H1 (cell line): ENCODE data around the gene TNN. TPM values are rescaled to one million over a fixed set of nuclear protein-coding genes. Genes with fewer than 3 reads are reported as not detected.

Experiments
- CTCF ChIA-PET: fragments of 300-600 bp; sonication (Branson Sonifier 250); formaldehyde crosslinking; loops from one replicate; lab custom pipeline; 2021; ENCODE audit not compliant: partially characterized antibody; lab: Charles Lee
- POLR2A ChIA-PET: fragments of 300-600 bp; sonication (Branson Sonifier 250); formaldehyde crosslinking; loops from one replicate; lab custom pipeline; 2021; ENCODE audit warnings: inconsistent platforms; ENCODE audit not compliant: partially characterized antibody; lab: Charles Lee
- DNase-seq, 2 experiments: peaks; one replicate each; pipeline versions ENCODE4 v3.0.0 to v3.0.0-alpha.2; 2010 to 2022; ENCODE audit warnings: low spot score in 2 of 2, low read depth in 1 of 2, mixed read lengths in 1 of 2
- FAIRE-seq: peaks from 2 replicates; lab custom pipeline; 2011; peaks lifted over from hg19 to GRCh38; lab: Jason Lieb, UNC
- H2AFZ ChIP-seq: 2 replicates; pipeline ENCODE4 v1.8.1; 2012; ENCODE audit warnings: low read length, inconsistent platforms
- H2AK5ac ChIP-seq: 2 replicates; pipeline ENCODE4 v1.6.1; 2013; ENCODE audit warnings: low read depth, low read length
- H2BK120ac ChIP-seq: replicated peaks from 2 replicates; pipeline ENCODE3; 2013; ENCODE audit warnings: low read depth, low read length, inconsistent platforms
- H2BK12ac ChIP-seq: 2 replicates; pipeline ENCODE4 v1.6.1; 2013; ENCODE audit warnings: low read depth, low read length
- H2BK15ac ChIP-seq: 2 replicates; pipeline ENCODE4 v1.6.1; 2013; ENCODE audit warnings: low read length
- H2BK20ac ChIP-seq: 2 replicates; pipeline ENCODE4 v1.6.1; 2013; ENCODE audit warnings: low read length
- H2BK5ac ChIP-seq: 2 replicates; pipeline ENCODE4 v1.6.1; 2013; ENCODE audit warnings: low read depth, low read length
- H3K14ac ChIP-seq: 2 replicates; pipeline ENCODE4 v1.6.1; 2013; ENCODE audit warnings: inconsistent platforms; ENCODE audit not compliant: insufficient read length
- H3K18ac ChIP-seq: 2 replicates; pipeline ENCODE4 v1.6.1; 2013; ENCODE audit warnings: low read length; ENCODE audit errors: extremely low read depth
- H3K23ac ChIP-seq: 2 replicates; pipeline ENCODE4 v1.6.1; 2013; ENCODE audit warnings: inconsistent platforms; ENCODE audit not compliant: insufficient read length
- H3K23me2 ChIP-seq: 2 replicates; pipeline ENCODE4 v1.6.1; 2013; ENCODE audit warnings: low read depth, low read length
- H3K27ac ChIP-seq: 2 replicates; pipeline ENCODE4 v1.6.1; 2011; ENCODE audit warnings: low read depth, low read length, inconsistent platforms
- H3K27me3 ChIP-seq, 4 experiments: replicated peaks in 1 of 4; 1 replicate in 1 of 4; 2 replicates in 3 of 4; pipeline versions ENCODE4 v1.6.1 to v1.8.1; 2011 to 2013; ENCODE audit warnings: low read length in 3 of 4, mild to moderate bottlenecking in 3 of 4, inconsistent platforms in 2 of 4, mixed read lengths in 2 of 4, moderate library complexity in 1 of 4; ENCODE audit not compliant: control insufficient read depth in 3 of 4, insufficient read depth in 3 of 4; ENCODE audit errors: extremely low read depth in 1 of 4
- H3K36me3 ChIP-seq, 4 experiments: 2 replicates each; pipeline versions ENCODE4 v1.6.1 to v1.8.1; 2011 to 2013; ENCODE audit warnings: mild to moderate bottlenecking in 4 of 4, low read length in 3 of 4, moderate library complexity in 2 of 4, control low read depth in 1 of 4, inconsistent platforms in 1 of 4; ENCODE audit not compliant: insufficient read depth in 4 of 4, control insufficient read depth in 2 of 4
- H3K4ac ChIP-seq: replicated peaks from 2 replicates; pipeline ENCODE3; 2013; ENCODE audit warnings: low read length, low read depth, mixed read lengths, inconsistent platforms; ENCODE audit not compliant: insufficient read length
- H3K4me1 ChIP-seq, 4 experiments: replicated peaks in 1 of 4; 1 replicate in 1 of 4; 2 replicates in 3 of 4; pipeline versions ENCODE4 v1.6.1 to v1.8.1; 2011 to 2013; ENCODE audit warnings: low read length in 3 of 4, inconsistent platforms in 2 of 4, mixed read lengths in 1 of 4; ENCODE audit not compliant: insufficient read depth in 4 of 4, control insufficient read depth in 3 of 4
- H3K4me2 ChIP-seq, 2 experiments: 2 replicates each; pipeline versions ENCODE4 v1.6.1 to v1.8.1; 2011 to 2013; ENCODE audit warnings: low read depth in 2 of 2, low read length in 2 of 2, control low read depth in 1 of 2, inconsistent platforms in 1 of 2, mild to moderate bottlenecking in 1 of 2; ENCODE audit not compliant: insufficient read depth in 1 of 2
- H3K4me3 ChIP-seq, 4 experiments: fragments of 200-600, 300-600 bp in 1 of 4; sonication (generic), shearing (Covaris generic), sonication (Bioruptor Twin) in 1 of 4; 2 replicates each; pipeline versions ENCODE4 v1.5.1 to v1.8.1; 2011 to 2016; ENCODE audit warnings: low read length in 4 of 4, low read depth in 3 of 4, control low read depth in 2 of 4, inconsistent platforms in 2 of 4, mild to moderate bottlenecking in 2 of 4, mixed read lengths in 1 of 4, moderate library complexity in 1 of 4; ENCODE audit not compliant: insufficient read depth in 2 of 4; ENCODE audit errors: extremely low read depth in 1 of 4
- H3K56ac ChIP-seq: replicated peaks from 2 replicates; pipeline ENCODE3; 2013; ENCODE audit warnings: low read depth, mild to moderate bottlenecking, mixed read lengths, low read length, inconsistent platforms; ENCODE audit not compliant: insufficient read length
- H3K79me1 ChIP-seq: 2 replicates; pipeline ENCODE4 v1.6.1; 2013; ENCODE audit warnings: low read depth, low read length, control low read depth
- H3K79me2 ChIP-seq, 2 experiments: 2 replicates each; pipeline versions ENCODE4 v1.6.1 to v1.8.1; 2012 to 2013; ENCODE audit warnings: low read length in 2 of 2, mild to moderate bottlenecking in 2 of 2, inconsistent platforms in 1 of 2; ENCODE audit not compliant: insufficient read depth in 2 of 2, control insufficient read depth in 1 of 2
- H3K9ac ChIP-seq, 4 experiments: replicated peaks in 1 of 4; 1 replicate in 1 of 4; 2 replicates in 3 of 4; pipeline versions ENCODE4 v1.6.1 to v1.8.1; 2011 to 2013; ENCODE audit warnings: low read depth in 3 of 4, low read length in 3 of 4, control low read depth in 2 of 4, mild to moderate bottlenecking in 2 of 4, moderate library complexity in 2 of 4, inconsistent platforms in 1 of 4; ENCODE audit errors: extremely low read depth in 1 of 4
- H3K9me3 ChIP-seq, 2 experiments: 2 replicates each; pipeline versions ENCODE4 v1.6.1 to v1.8.1; 2012 to 2013; ENCODE audit warnings: mild to moderate bottlenecking in 2 of 2, moderate library complexity in 2 of 2, control low read depth in 1 of 2, inconsistent platforms in 1 of 2, low read depth in 1 of 2, low read length in 1 of 2, mixed read lengths in 1 of 2; ENCODE audit not compliant: insufficient read depth in 2 of 2
- H4K20me1 ChIP-seq, 2 experiments: replicated peaks in 1 of 2; 2 replicates each; pipeline versions ENCODE3 to v1.8.1; 2011 to 2013; ENCODE audit warnings: inconsistent platforms in 2 of 2, low read length in 2 of 2, mild to moderate bottlenecking in 1 of 2; ENCODE audit not compliant: insufficient read depth in 2 of 2, control insufficient read depth in 1 of 2
- H4K5ac ChIP-seq: 2 replicates; pipeline ENCODE4 v1.6.1; 2013; ENCODE audit warnings: low read length, low read depth, mixed read lengths, inconsistent platforms; ENCODE audit not compliant: insufficient read length
- H4K8ac ChIP-seq: 2 replicates; pipeline ENCODE4 v1.8.0; 2013; ENCODE audit warnings: mild to moderate bottlenecking, moderate library complexity, low read length, inconsistent platforms; ENCODE audit not compliant: insufficient read depth; ENCODE audit errors: extremely low read depth
- H4K91ac ChIP-seq: replicated peaks from 2 replicates; pipeline ENCODE3; 2013; ENCODE audit warnings: low read length, mixed read lengths, inconsistent platforms; ENCODE audit not compliant: insufficient read length
- HDAC6 ChIP-seq: IDR thresholded peaks from one replicate; pipeline ENCODE4 v1.7.1; 2012; ENCODE audit warnings: low read depth, mild to moderate bottlenecking, inconsistent platforms, low read length, moderate library complexity
- KDM1A ChIP-seq: fragments of 200-600, 300-600 bp; sonication (generic); IDR thresholded peaks from 2 replicates; pipeline ENCODE4 v1.7.1; 2016; ENCODE audit warnings: mild to moderate bottlenecking, low read length, borderline replicate concordance
- WGBS, 2 experiments: shearing (Covaris generic) in 1 of 2; methylation state at CpG; one replicate each; pipeline versions ENCODE4 v1.1.6 to v1.1.7; 2013 to 2015; ENCODE audit warnings: low lambda C conversion rate in 2 of 2, mixed read lengths in 2 of 2, inconsistent platforms in 1 of 2, low coverage in 1 of 2, missing lambda C conversion rate in 1 of 2; ENCODE audit not compliant: insufficient replicate concordance in 2 of 2, insufficient coverage in 1 of 2, insufficient read length in 1 of 2; ENCODE audit errors: extremely low coverage in 1 of 2, missing lambda C conversion rate in 1 of 2; 5-methylcytosine and 5-hydroxymethylcytosine counted together
- polyA plus RNA-seq, 7 experiments: library from polyadenylated mRNA; depleted of rRNA in 3 of 7; stranded (reverse) in 5 of 7; unstranded in 2 of 7; fragments of >200 nt in 5 of 7; fragments of 200-250 nt in 2 of 7; gene quantifications; 1 replicate in 5 of 7; 2 replicates in 1 of 7; 4 replicates in 1 of 7; pipeline versions ENCODE4 v1.2.1 to v1.2.3, GENCODE V29; 2011 to 2013; ENCODE audit warnings: missing spikeins in 2 of 7, mixed read lengths in 2 of 7
- total RNA-seq: library from RNA; stranded (reverse); fragmentation: NEBNext Ultra II Directional; extraction: Animal tissue kit (Norgen Biotek cat#: 25700); gene quantifications from 2 replicates; pipeline ENCODE4 v1.2.1, GENCODE V29; 2021

TNN gene
- total and polyA plus RNA-seq, 2 of the 8 experiments (the other 6 are each of a cell fraction or from before 2014, with no cell fraction given), result 0.21 to 0.30 TPM

GRCh38 chr1:175133673-175134435 is 66.2 kb downstream of the TNN start:
- Histone ChIP-seq H3K9me3 (no peaks in the 10 kb centered on the region), H4K5ac (no peak overlapping the region)
- WGBS, 2 experiments, result 89% methylated on average over 6 of the region's 6 CpGs; no CpG with 5 or more reads in 1 of the 2 experiments

More at GRCh38 chr1:175133673-175134435, 66.2 kb downstream of the TNN start:
- no peak overlapping the region for H2BK120ac ChIP-seq
- POLR2A ChIA-PET, result no interaction called here
- no peak overlapping the region for H3K56ac ChIP-seq
- TF ChIP-seq HDAC6 (no peak), KDM1A (no peak)
- no peak overlapping the region for H2AFZ ChIP-seq
- no peak overlapping the region for H3K18ac ChIP-seq
- DNase-seq (no peak), FAIRE-seq (no peak)
- H3K79me1 ChIP-seq, result no peaks in the 10 kb centered on the region
- CTCF ChIA-PET, result interaction anchor here (1.0 to 8.5 kb wide), 7 partner anchors 9 to 183 kb away, joined by 3 to 55 read pairs (median 13); no protein-coding TSS in a partner anchor
- H4K91ac ChIP-seq, result no peak overlapping the region
- H3K4ac ChIP-seq, result no peak overlapping the region
- H4K20me1 ChIP-seq, result no peaks in the 10 kb centered on the region
- peaks cover 2% of the 10 kb centered on the region for H3K23me2 ChIP-seq
- H4K8ac ChIP-seq, result no peak overlapping the region
- H3K27ac ChIP-seq, result no peak overlapping the region
- H3K36me3 ChIP-seq, result no peaks in the 10 kb centered on the region; a peak in 2 of 8 replicates
- no peak overlapping the region for H3K14ac ChIP-seq
- H2AK5ac ChIP-seq, result no peak overlapping the region
- no peaks in the 10 kb centered on the region for H3K27me3 ChIP-seq
- no peak overlapping the region for H3K9ac ChIP-seq
- no peak overlapping the region for H3K4me2 ChIP-seq
- H2BK15ac ChIP-seq, result no peak overlapping the region
- peaks cover 0 to 26% (median 17%) of the 10 kb centered on the region in 4 experiments; a peak in 4 of 7 replicates for H3K4me1 ChIP-seq
- no peak overlapping the region for H2BK5ac ChIP-seq
- 0 out of 2 replicates have a peak overlapping the region, but pooled peaks have one; percentile 39 for H2BK20ac ChIP-seq
- no peaks in the 10 kb centered on the region for H3K79me2 ChIP-seq
- H3K23ac ChIP-seq, result no peak overlapping the region
- H2BK12ac ChIP-seq, result no peak overlapping the region
- no peak overlapping the region for H3K4me3 ChIP-seq
